PC-9 (cell line): ENCODE measurements around the gene XIRP1.

Experiments
- CTCF ChIP-seq: fragments of 200-600 bp; sonication (generic); conservative IDR thresholded peaks from 2 replicates; pipeline ENCODE4 v1.6.1; 2017; ENCODE audit warnings: mixed run types, antibody characterized with exemption, mild to moderate bottlenecking, moderate library complexity
- EZH2 ChIP-seq: fragments of 200-600 bp; sonication (generic); IDR thresholded peaks from 2 replicates; pipeline ENCODE4 v1.8.0; 2017; ENCODE audit warnings: antibody characterized with exemption, low read depth

- TF ChIP-seq CTCF = no peak
- no peak for TF ChIP-seq EZH2
Observed at GRCh38 chr3:39184968-39185285, 7.5 kb downstream of the XIRP1 start.
